Measurements from ENCODE around the gene KCND3.

DNA sequence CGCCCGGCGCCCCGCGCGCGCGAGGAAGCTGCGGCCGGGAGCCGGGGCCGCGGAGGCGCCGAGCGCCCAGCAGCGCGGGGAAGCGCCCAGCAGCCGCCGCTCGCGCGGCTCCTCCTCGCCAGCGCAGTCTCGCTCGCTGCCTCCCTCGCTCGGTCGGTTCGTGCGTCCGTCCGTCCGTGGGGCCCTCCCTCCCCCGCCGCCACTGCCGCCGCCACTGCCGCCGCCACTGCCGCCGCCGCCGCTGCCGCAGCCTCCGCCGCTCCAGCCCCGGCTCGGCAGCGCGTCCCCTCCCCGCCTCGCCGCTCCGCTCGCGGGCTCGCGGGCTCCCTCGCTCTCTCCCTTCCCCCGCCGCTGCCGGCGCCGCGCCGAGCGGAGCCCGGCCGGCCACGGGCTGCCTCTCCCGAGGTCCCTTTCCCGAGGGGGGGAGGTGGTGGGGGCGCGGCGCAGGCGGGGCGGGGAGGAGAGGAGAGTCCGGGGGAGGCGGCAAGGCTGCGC lies at the start of gene KCND3:
- TF ChIP-seq CTCF (IDR thresholded peaks at IDR 0.05) (no peak), POLR2A (IDR thresholded peaks at IDR 0.05) (no peak)
